GM23338 (cell line): ENCODE results near the gene SLC9C2.
"Not testable (repeated sequence)": the region's sequence is repeated elsewhere in the genome, so short reads cannot be mapped to it uniquely, and the experiment has no call there.

Experiments
- CTCF ChIP-seq, 2 experiments: fragments of 200-600 bp in 1 of 2; sonication (generic) in 1 of 2; conservative IDR thresholded peaks; 2 replicates each; pipeline versions ENCODE4 v1.5.1 to v1.6.1; 2016 to 2017; ENCODE audit warnings: antibody characterized with exemption in 2 of 2, low read depth in 2 of 2, mild to moderate bottlenecking in 2 of 2, moderate library complexity in 1 of 2
- EZH2 ChIP-seq: fragments of 200-600 bp; sonication (generic); IDR thresholded peaks from one replicate; pipeline ENCODE4 v1.8.0; 2017; ENCODE audit warnings: antibody characterized with exemption, mild to moderate bottlenecking, low read depth; ENCODE audit not compliant: unreplicated experiment
- EZH2phosphoT487 ChIP-seq: fragments of 200-600 bp; sonication (generic); IDR thresholded peaks from one replicate; pipeline ENCODE4 v1.8.1; 2018; ENCODE audit warnings: antibody characterized with exemption; ENCODE audit not compliant: unreplicated experiment
- POLR2AphosphoS5 ChIP-seq: IDR thresholded peaks from 2 replicates; pipeline ENCODE4 v1.6.1; 2016; ENCODE audit warnings: antibody characterized with exemption, low read depth
- ZNF114 ChIP-seq: fragments of 250-450 bp; sonication (Bioruptor Pico); IDR thresholded peaks from 2 replicates; pipeline ENCODE4 v1.5.0; 2020; ENCODE audit warnings: mild to moderate bottlenecking, moderate library complexity

- TF ChIP-seq CTCF (conservative IDR thresholded peaks at IDR 0.05; ENCODE audit: low read depth in 2 of 2); ZNF114 (CRISPR knock-in tag); EZH2; EZH2phosphoT487; POLR2AphosphoS5: not testable (repeated sequence)
These were observed 39.7 kb upstream of the SLC9C2 start for GRCh38 chr1:173642450-173643139.
